Neural cell (in vitro differentiated cells): Measurements from ENCODE around the gene ADAMTS14.
"Not testable (repeated sequence)": the region's sequence is repeated elsewhere in the genome, so short reads cannot be mapped to it uniquely, and the experiment has no call there.

Source experiments
- EP300 ChIP-seq: fragments of 450-650 bp; conservative IDR thresholded peaks from 2 replicates; pipeline ENCODE4 v1.6.1; 2014; ENCODE audit warnings: antibody characterized with exemption, mild to moderate bottlenecking, moderate library complexity; ENCODE audit not compliant: poor library complexity, severe bottlenecking
- EZH2 ChIP-seq: fragments of 200-600, 300-800 bp; shearing (Covaris generic), sonication (generic); IDR thresholded peaks from 2 replicates; pipeline ENCODE4 v1.6.1; 2014; ENCODE audit warnings: antibody characterized with exemption, low read length, borderline replicate concordance, mild to moderate bottlenecking; ENCODE audit not compliant: insufficient read depth, poor library complexity, severe bottlenecking
- POLR2AphosphoS5 ChIP-seq: IDR thresholded peaks from 2 replicates; pipeline ENCODE4 v1.6.1; 2012
- RAD21 ChIP-seq: fragments of 450-650 bp; conservative IDR thresholded peaks from 2 replicates; pipeline ENCODE4 v1.6.1; 2014; ENCODE audit warnings: antibody characterized with exemption, mild to moderate bottlenecking, moderate library complexity
- TAF1 ChIP-seq: IDR thresholded peaks from 2 replicates; pipeline ENCODE4 v1.6.1; 2012; ENCODE audit warnings: low read depth
- TF ChIP-seq, protein P1 (sequence below): fragments of 450-650 bp; IDR thresholded peaks from 2 replicates; pipeline ENCODE4 v1.5.1; 2014; ENCODE audit warnings: antibody characterized with exemption, mild to moderate bottlenecking, moderate library complexity; ENCODE audit not compliant: poor library complexity, severe bottlenecking
- TF ChIP-seq, protein P2 (sequence below): IDR thresholded peaks from 2 replicates; pipeline ENCODE4 v1.6.1; 2012; ENCODE audit warnings: borderline replicate concordance

DNA sequence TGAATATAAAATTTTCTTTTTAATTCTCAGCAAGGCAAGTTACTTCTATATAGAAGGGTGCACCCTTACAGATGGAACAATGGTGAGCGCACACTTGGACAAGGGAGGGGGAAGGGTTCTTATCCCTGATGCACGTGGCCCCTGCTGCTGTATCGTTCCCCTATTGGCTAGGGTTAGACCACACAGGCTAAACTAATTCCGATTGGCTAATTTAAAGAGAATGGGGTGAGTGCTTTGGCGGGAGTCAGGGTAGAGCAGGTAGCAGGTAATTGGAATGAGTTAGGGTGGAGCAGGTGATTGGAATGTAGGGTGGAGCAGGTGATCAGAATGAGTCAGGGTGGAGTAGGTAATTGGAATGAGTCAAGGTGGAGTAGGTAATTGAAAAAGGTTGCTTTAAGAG lies 37.8 kb upstream of the ADAMTS14 start:
- TF ChIP-seq, protein P1, sequence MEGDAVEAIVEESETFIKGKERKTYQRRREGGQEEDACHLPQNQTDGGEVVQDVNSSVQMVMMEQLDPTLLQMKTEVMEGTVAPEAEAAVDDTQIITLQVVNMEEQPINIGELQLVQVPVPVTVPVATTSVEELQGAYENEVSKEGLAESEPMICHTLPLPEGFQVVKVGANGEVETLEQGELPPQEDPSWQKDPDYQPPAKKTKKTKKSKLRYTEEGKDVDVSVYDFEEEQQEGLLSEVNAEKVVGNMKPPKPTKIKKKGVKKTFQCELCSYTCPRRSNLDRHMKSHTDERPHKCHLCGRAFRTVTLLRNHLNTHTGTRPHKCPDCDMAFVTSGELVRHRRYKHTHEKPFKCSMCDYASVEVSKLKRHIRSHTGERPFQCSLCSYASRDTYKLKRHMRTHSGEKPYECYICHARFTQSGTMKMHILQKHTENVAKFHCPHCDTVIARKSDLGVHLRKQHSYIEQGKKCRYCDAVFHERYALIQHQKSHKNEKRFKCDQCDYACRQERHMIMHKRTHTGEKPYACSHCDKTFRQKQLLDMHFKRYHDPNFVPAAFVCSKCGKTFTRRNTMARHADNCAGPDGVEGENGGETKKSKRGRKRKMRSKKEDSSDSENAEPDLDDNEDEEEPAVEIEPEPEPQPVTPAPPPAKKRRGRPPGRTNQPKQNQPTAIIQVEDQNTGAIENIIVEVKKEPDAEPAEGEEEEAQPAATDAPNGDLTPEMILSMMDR, result not testable (repeated sequence)
- not testable (repeated sequence) for TF ChIP-seq EZH2, EP300, TAF1, POLR2AphosphoS5, RAD21
- TF ChIP-seq, protein P2, sequence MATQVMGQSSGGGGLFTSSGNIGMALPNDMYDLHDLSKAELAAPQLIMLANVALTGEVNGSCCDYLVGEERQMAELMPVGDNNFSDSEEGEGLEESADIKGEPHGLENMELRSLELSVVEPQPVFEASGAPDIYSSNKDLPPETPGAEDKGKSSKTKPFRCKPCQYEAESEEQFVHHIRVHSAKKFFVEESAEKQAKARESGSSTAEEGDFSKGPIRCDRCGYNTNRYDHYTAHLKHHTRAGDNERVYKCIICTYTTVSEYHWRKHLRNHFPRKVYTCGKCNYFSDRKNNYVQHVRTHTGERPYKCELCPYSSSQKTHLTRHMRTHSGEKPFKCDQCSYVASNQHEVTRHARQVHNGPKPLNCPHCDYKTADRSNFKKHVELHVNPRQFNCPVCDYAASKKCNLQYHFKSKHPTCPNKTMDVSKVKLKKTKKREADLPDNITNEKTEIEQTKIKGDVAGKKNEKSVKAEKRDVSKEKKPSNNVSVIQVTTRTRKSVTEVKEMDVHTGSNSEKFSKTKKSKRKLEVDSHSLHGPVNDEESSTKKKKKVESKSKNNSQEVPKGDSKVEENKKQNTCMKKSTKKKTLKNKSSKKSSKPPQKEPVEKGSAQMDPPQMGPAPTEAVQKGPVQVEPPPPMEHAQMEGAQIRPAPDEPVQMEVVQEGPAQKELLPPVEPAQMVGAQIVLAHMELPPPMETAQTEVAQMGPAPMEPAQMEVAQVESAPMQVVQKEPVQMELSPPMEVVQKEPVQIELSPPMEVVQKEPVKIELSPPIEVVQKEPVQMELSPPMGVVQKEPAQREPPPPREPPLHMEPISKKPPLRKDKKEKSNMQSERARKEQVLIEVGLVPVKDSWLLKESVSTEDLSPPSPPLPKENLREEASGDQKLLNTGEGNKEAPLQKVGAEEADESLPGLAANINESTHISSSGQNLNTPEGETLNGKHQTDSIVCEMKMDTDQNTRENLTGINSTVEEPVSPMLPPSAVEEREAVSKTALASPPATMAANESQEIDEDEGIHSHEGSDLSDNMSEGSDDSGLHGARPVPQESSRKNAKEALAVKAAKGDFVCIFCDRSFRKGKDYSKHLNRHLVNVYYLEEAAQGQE, result not testable (repeated sequence)
